Esophagus squamous epithelium (tissue), 5 donors: Measurements from ENCODE around the gene DOK6. TPM values are rescaled to one million over a fixed set of nuclear protein-coding genes. Genes with fewer than 3 reads are reported as not detected.

Source experiments
- DNase-seq: peaks from one replicate; lab custom pipeline; 2025; lab: John Stamatoyannopoulos, UW
- H3K27ac ChIP-seq, 4 donors: fragments of 200-600 bp; sonication (generic); one replicate each; pipeline ENCODE4 v1.5.1; 2016 to 2019; ENCODE audit warnings: mild to moderate bottlenecking in 1 of 4
- H3K27me3 ChIP-seq, 4 donors: fragments of 200-600 bp; sonication (generic); 1 replicate in 3 of 4; 2 replicates in 1 of 4; pipeline versions ENCODE4 v1.5.1 to v1.6.0; 2017 to 2021; ENCODE audit warnings: antibody characterized with exemption in 1 of 4
- H3K36me3 ChIP-seq, 3 donors: fragments of 200-600 bp; sonication (generic); one replicate each; pipeline ENCODE4 v1.5.1; 2016 to 2019
- H3K4me1 ChIP-seq, 3 donors: fragments of 200-600 bp; sonication (generic); one replicate each; pipeline ENCODE4 v1.5.1; 2017 to 2019
- H3K4me3 ChIP-seq, 4 donors: fragments of 200-600 bp; sonication (generic); 1 replicate in 3 of 4; 2 replicates in 1 of 4; pipeline ENCODE4 v1.5.1; 2016 to 2019; ENCODE audit warnings: mild to moderate bottlenecking in 2 of 4, moderate library complexity in 1 of 4
- H3K9me3 ChIP-seq, 3 donors: fragments of 200-600 bp; sonication (generic); one replicate each; pipeline ENCODE4 v1.5.1; 2016 to 2019
- CTCF ChIP-seq, 6 experiments: fragments of 450-650 bp in 4 of 6; fragments of 200-600 bp in 2 of 6; sonication (generic) in 2 of 6; IDR thresholded peaks; one replicate each; pipeline ENCODE4 v1.5.1; 2016 to 2019; ENCODE audit warnings: antibody characterized with exemption in 6 of 6, mild to moderate bottlenecking in 4 of 6, moderate library complexity in 4 of 6
- POLR2A ChIP-seq, 4 donors: fragments of 450-650 bp; IDR thresholded peaks; one replicate each; pipeline ENCODE4 v1.6.1; 2017; ENCODE audit warnings: antibody characterized with exemption in 4 of 4, mild to moderate bottlenecking in 4 of 4, moderate library complexity in 3 of 4
- WGBS, 2 donors: methylation state at CpG; one replicate each; pipeline ENCODE4 v1.1.5; 2018; 5-methylcytosine and 5-hydroxymethylcytosine counted together
- intact Hi-C: fragments of 100-400 bp; cut with DNase I; formaldehyde crosslinking; loops from one replicate; pipeline ENCODE4 v1.15.0; 2022
- total RNA-seq, 4 donors: library from RNA; depleted of rRNA; stranded (reverse); fragments of >200 nt; gene quantifications; one replicate each; pipeline ENCODE4 v1.1.0, GENCODE V29; 2016
- donor health status: DM: yes; HTN: yes; CAD: no.

DOK6 gene
- total RNA-seq, 4 donors from 2014 or later, result 0.57 to 0.88 TPM; not detected in 2

- DNase-seq, result no peak
- TF ChIP-seq CTCF (IDR thresholded peaks at IDR 0.05), result no peak
- no peak for TF ChIP-seq POLR2A (IDR thresholded peaks at IDR 0.05)
- intact Hi-C loops, result no loop called here
- no peak overlapping the region for H3K4me3 ChIP-seq
- no peaks in the 10 kb centered on the region for H3K4me1 ChIP-seq
- no peaks in the 10 kb centered on the region for H3K27me3 ChIP-seq
- no peaks in the 10 kb centered on the region for H3K9me3 ChIP-seq
- 66 to 70% methylated on average over 2 of the region's 2 CpGs for WGBS, 2 donors
- no peaks in the 10 kb centered on the region for H3K36me3 ChIP-seq
- H3K27ac ChIP-seq, result no peak overlapping the region
Measured at GRCh38 chr18:69755041-69755440, 354.4 kb downstream of the DOK6 start.

GRCh38 chr18:69755856-69756496 lies 355.3 kb downstream of the DOK6 start:
- Histone ChIP-seq H3K4me3 (no peak overlapping the region), H3K9me3 (no peaks in the 10 kb centered on the region), H3K27ac (no peak overlapping the region), H3K4me1 (no peaks in the 10 kb centered on the region), H3K36me3 (no peaks in the 10 kb centered on the region), H3K27me3 (no peaks in the 10 kb centered on the region)
- TF ChIP-seq CTCF (IDR thresholded peaks at IDR 0.05) (no peak), POLR2A (IDR thresholded peaks at IDR 0.05) (no peak)
- DNase-seq, result no peak
- 76 to 85% methylated on average over 6 of the region's 6 CpGs for WGBS, 2 donors
- intact Hi-C loops, result no loop called here

- TF ChIP-seq POLR2A (IDR thresholded peaks at IDR 0.05), result no peak
- TF ChIP-seq CTCF (IDR thresholded peaks at IDR 0.05), result no peak
- intact Hi-C loops, result no loop called here
- no peaks in the 10 kb centered on the region for H3K27me3 ChIP-seq
- H3K4me3 ChIP-seq, result no peak overlapping the region
- no peak for DNase-seq
- no peaks in the 10 kb centered on the region for H3K4me1 ChIP-seq
- 49 to 50% methylated on average over 6 of the region's 6 CpGs for WGBS, 2 donors
- no peaks in the 10 kb centered on the region for H3K36me3 ChIP-seq
- H3K27ac ChIP-seq, result no peak overlapping the region
- H3K9me3 ChIP-seq, result no peaks in the 10 kb centered on the region
Measured at GRCh38 chr18:69757733-69758132, 357.0 kb downstream of the DOK6 start.

GRCh38 chr18:69758458-69758857 lies 357.8 kb downstream of the DOK6 start:
- H3K36me3 ChIP-seq, result no peaks in the 10 kb centered on the region
- intact Hi-C loops, result no loop called here
- H3K27ac ChIP-seq, result no peak overlapping the region
- H3K9me3 ChIP-seq, result no peaks in the 10 kb centered on the region
- DNase-seq, result no peak
- no peaks in the 10 kb centered on the region for H3K27me3 ChIP-seq
- no peak for TF ChIP-seq POLR2A (IDR thresholded peaks at IDR 0.05)
- no peak for TF ChIP-seq CTCF (IDR thresholded peaks at IDR 0.05)
- H3K4me3 ChIP-seq, result no peak overlapping the region
- no peaks in the 10 kb centered on the region for H3K4me1 ChIP-seq

- WGBS, 2 donors, result 63 to 67% methylated on average over 2 of the region's 2 CpGs
Measured at GRCh38 chr18:69759046-69759445, 358.4 kb downstream of the DOK6 start.

More at GRCh38 chr18:69759046-69759445, 358.4 kb downstream of the DOK6 start:
- intact Hi-C loops, result no loop called here
- DNase-seq, result no peak
- Histone ChIP-seq H3K27me3 (no peaks in the 10 kb centered on the region), H3K4me3 (no peak overlapping the region), H3K9me3 (no peaks in the 10 kb centered on the region), H3K4me1 (no peaks in the 10 kb centered on the region), H3K27ac (no peak overlapping the region), H3K36me3 (no peaks in the 10 kb centered on the region)
- TF ChIP-seq CTCF (IDR thresholded peaks at IDR 0.05) (no peak), POLR2A (IDR thresholded peaks at IDR 0.05) (no peak)
